Left cardiac atrium (tissue), 4 donors: ENCODE results near the gene PNLIPRP3. TPM values are rescaled to one million over a fixed set of nuclear protein-coding genes. Genes with fewer than 3 reads are reported as not detected.

Experiments
- ATAC-seq, 2 donors: fragments of 200-7000 bp; cut with Tn5 transposase; one replicate each; pipeline ENCODE4 v1.9.1; 2020; ENCODE audit warnings: mild to moderate bottlenecking in 2 of 2, moderate library complexity in 2 of 2
- DNase-seq: peaks from one replicate; pipeline ENCODE4 v3.0.0-alpha.2; 2020
- intact Hi-C, 2 donors: fragments of 100-400 bp; cut with DNase I; formaldehyde crosslinking; loops; one replicate each; pipeline versions ENCODE4 v1.14.1 to v1.15.1; 2022 to 2023
- total RNA-seq, 2 donors: library from RNA; stranded (reverse); fragmentation: NEBNext Ultra II Directional; extraction: Animal tissue kit (Norgen Biotek cat#: 25700); gene quantifications; one replicate each; pipeline ENCODE4 v1.2.1, GENCODE V29; 2021
- donor health status: DM: no; HTN: yes; CAD: no.
- donor health status: DM: no; HTN: yes; CAD: no; lungs with severe emphysema.
- donor health status: DM: yes; HTN: yes; CAD: no.
- donor health status: Dilated cardiomyopathy.

PNLIPRP3 gene
- total RNA-seq, 2 donors from 2014 or later: not detected

DNA sequence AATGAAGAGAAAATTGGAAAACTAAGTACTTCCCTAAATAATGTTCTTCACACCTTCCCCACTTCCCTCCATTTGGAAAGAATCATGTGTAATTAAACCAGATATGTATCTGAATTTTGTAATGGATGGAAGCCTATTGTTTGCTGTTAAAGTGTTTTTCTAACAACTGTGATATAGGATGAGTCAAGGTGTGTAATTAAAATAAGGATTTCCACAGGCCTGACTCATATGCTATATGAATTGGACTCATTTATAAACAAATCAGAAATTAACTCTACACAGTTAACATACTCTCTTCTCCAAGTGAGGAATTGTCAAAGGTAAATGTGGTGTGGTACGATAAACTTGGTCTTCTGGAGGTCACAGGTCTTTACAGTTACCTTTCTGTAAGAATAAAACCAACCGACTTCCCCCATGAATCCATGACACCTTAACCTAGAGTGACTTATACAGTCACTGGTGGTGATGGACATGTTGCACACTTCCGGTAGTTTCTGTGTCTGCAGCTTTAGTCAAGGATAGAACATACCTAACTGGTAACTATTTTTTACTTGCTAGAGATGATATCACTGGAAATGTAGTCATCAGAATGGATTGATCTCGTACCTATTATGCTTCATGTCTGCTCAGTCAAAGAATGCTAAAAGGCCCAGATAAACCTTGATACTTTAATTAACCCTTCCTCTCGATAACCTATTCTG, 12.8 kb downstream of the PNLIPRP3 start:
- DNase-seq (no peak), ATAC-seq (no peak)
- intact Hi-C loops: no loop called here

DNA sequence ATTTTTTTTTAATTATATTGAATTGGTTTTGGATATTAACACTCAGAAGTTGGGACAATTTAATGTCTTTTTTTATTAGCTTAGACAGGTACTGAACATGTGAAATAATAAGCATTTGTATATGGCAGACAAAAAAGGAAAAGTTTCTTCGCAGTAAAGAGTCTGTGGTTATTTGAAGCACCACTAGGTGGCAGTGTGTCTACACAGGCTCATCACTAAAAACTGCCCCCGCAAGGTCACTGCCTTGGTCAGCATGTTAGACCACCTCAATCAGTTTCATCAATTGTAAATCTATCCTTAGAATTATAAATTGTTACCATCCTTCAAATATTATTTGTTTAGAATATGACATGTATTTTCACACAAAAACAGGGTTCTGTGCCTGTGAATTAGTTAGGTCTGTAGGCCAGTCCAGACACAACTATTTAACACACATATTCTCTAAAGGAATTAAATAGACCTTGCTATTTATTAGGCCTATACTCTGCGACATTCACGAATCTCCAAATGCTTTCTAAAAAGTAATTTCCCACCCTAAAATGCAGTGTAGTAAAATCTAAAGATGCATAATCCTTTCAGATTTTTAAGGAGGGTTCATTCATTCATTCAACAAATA, 17.0 kb downstream of the PNLIPRP3 start:
- intact Hi-C loops: no loop called here
- no peak for DNase-seq
- ATAC-seq: no peak

DNA sequence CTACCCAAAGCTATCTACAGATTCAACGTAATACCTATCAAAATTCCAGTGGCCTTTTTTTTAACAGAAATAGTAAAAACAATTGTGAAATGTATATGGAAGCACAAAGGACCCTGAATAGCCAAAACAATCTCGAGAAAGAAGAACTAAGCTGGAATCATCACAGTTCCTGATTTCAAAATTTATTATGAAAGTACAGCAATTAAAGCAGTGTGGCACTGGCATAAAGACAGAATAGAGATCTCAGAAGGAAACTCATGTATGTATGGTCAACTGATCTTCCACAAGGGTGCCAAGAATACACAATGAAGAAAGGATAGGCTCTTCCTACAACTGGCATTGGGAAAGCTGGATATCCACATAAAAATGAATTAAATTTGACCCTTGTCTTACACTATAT, 23.2 kb downstream of the PNLIPRP3 start:
- intact Hi-C loops: no loop called here
- ATAC-seq: no peak
- DNase-seq: no peak

DNA sequence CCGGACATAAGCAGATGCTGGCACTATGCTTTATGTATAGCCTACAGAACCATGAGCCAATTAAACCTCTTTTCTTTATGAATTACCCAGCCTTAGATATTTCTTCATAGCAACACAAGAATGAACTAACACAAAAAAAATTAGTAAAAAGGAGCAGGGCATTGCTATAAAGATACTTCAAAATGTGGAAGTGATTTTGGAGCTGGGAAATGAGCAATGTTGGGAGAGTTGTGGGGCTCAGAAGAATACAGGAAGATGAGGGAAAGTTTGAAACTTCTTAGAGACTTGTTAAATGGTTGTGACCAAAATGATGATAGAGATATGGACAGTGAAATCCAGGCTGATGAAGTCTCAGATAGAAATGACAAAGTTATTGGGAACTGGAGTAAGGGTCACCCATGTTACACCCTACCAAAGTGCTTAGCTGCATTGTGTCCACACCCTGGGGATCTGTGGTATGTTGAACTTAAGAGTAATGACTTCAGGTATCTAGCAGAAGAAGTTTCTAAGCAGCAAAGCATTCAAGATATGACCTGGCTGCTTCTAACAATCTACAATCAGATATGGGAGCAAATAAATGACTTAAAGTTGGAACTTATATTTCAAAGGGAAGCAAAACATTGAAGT, 24.2 kb downstream of the PNLIPRP3 start:
- no peak for DNase-seq

DNA sequence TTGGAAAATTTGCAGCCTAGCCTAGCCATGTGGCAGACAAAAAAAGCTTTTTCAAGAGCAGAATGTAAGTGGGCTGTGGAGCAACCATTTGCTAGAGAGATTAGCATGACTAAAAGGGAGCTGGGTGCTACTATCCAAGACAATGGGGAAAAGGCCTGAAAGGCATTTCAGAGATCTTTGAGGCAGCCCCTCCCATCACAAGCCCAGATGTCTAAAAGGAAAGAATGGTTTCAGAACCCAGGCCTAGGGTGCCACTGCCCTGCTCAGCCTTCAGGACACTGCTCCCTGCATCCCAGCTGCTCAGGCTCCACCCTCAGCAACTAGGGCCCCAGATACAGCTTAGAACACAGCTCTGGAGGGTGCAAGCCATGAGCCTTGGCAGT, 24.7 kb downstream of the PNLIPRP3 start:
- ATAC-seq (no peak), DNase-seq (no peak)
- intact Hi-C loops: no loop called here

More for the DNA sequence above, 24.2 kb downstream of the PNLIPRP3 start:
- ATAC-seq: no peak
- intact Hi-C loops: no loop called here

DNA sequence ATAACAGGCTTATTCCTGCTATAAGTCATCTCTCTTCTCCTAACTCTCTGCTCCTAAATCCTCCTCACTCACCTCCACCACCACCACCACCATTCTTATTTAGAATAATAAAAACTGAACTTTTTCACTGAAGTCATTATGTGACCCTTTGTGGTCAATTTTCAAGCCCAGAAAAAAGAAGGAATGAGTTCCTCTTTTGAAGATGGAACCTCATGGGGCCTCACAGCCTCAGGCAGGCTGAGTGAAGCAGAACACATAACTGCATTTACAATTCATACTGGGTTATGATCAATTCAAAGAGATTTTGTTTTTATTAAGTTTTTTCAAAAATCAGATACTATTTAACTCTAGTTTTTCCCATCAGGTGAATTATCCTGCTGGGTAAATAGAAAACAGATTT, 29.8 kb downstream of the PNLIPRP3 start:
- ATAC-seq (no peak), DNase-seq (no peak)
- intact Hi-C loops: no loop called here

DNA sequence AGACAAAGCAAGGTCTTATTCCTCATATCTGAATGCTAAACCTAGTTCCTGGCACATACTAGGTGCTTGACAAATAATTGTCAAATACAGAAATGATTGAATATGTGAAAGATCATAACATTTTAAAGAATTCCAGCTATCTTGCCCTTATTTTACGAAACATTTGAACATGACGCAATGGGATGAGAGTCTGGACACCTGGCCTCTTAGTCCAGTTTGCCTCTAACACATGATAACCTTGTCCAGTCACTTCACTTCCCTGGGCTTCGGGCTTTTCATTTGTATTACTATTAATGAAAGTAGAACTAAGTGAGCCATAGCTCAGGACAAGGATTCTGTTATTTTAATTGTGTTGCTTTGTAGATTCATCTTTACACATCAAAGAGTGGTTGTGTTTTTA, 32.6 kb downstream of the PNLIPRP3 start:
- no peak for DNase-seq
- ATAC-seq: no peak
- intact Hi-C loops: no loop called here

DNA sequence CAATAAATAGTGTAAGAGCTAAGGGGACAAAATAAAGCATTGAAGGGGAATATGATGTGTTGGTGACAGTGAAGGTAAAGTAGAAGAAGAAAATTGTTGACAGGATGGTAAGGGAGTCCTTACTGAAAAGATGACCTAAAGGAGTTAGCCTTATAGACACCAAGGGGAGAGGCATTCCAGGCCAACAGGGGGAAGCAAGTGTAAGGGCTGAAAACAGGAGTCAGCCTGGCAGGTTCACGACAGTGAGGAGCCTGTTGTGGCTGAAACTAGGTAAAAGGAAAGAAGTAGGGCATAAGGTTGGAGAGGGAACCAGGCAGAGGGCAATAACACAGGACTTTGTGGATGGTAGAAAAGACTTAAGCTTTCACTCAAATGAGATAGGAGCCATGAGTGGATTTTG, 34.0 kb downstream of the PNLIPRP3 start:
- no peak for ATAC-seq
- intact Hi-C loops: no loop called here
- DNase-seq: no peak

DNA sequence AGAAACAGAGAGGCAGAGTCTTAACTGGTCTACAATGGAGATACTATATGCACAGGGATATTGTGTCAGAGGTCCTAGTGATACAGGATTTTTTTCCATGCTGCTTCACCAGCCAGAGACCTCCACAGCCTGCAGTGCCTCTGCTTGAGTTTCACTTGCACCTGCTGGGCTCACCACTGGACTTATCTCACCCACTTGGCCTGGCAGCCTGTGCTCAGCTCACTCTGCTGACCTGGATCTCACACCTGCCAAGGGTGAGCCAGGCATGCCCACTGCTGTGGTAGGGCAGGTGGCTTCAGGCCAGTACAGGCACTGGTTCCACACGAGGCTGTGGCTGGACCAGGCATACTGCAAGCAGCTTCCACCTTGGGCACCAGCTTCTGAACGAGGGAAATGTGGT, 36.6 kb downstream of the PNLIPRP3 start:
- DNase-seq (no peak), ATAC-seq (no peak)
- intact Hi-C loops: no loop called here

DNA sequence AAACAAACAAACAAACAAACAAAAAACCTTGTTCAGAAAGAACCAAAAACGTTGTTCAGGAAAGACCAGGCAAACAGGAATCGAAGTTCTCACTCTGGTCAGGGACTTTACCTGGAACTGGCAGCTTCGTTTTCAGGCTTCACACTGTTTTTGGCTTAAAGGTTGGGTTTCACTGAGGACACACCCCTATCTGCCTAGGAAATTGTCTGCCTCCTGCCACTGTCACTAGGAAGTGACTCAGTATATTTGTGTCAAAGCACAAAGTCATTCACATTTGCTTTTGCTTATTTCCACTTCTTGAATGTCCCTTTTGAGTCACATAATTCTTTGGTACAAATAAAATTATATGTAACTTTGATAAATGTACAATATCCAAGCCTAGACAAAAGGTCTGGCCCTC, 37.9 kb downstream of the PNLIPRP3 start:
- ATAC-seq: no peak
- no peak for DNase-seq
- intact Hi-C loops: no loop called here

DNA sequence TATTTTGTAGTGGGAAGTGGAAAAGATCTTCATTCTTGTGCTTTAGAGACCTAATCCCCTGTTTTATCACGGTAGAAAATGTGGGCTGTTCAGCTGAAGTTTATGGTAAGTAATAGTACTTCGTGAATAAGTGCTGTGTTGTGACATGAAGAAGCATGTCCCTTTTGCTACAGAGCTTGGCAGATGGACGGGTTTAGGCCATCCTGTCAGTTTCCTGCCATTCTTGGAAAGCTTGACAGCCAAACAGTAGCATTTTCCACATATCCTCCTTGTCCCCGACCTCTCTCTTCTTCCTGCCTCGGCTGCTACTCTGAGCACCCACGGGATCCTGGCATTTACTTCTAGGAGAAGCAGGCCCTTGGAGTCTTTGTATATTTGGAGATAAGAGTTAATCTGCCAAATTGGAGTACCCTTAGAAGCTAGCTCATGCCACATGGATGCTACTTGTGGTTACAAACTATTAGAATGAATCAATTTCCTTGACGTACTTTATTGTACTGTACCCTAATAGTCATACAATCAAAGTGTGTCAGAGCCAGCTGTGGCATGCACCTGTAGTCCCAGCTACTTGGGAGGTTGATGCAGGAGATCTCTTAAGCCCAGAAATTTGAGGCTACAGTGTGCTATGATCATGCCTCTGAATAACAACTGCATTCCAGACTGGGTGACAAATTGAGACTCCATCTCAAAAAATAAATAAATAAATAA, 39.2 kb downstream of the PNLIPRP3 start:
- DNase-seq (no peak), ATAC-seq (no peak)

DNA sequence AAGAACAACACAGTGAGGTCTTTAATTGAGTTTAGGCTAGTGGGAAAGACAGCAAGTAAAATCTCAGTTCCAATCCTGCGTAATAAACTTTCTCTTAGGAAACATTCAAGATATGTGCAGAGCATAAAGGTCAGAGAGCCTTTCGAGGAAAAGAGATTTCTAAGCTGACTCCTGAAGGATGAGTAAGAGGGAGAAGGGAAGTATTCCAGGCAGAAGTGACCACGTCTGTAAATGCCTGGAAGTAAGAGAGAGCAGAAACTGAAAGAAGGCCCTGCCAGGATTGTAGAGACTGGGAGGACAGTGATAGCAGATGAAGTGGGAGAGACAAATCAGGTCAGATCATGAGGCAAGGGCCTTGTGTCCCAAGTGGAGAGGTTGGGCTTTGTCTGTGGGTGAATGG, 41.8 kb downstream of the PNLIPRP3 start:
- ATAC-seq (no peak), DNase-seq (no peak)
- intact Hi-C loops: no loop called here

More for the DNA sequence above, 39.2 kb downstream of the PNLIPRP3 start:
- intact Hi-C loops: no loop called here

DNA sequence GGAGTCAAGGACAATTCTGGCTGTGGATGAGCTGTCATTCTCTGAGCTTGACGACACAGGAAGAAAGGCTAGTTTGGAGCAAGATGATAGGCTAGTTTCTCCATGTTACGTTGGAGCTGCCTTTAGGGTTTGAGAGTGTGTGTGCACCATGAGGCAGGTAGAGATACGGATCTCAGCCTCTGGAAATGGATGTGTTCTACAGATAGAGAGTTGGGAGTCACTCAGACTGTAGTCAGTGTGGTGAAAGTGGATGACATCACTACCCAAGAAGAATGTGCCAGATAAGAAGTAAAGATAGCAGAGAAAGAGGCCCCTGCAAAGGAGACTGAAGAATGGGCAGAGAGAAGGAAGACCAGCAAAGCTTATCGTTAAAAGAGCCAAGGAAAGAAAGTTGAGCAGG, 42.4 kb downstream of the PNLIPRP3 start:
- no peak for DNase-seq
- ATAC-seq: no peak
- intact Hi-C loops: no loop called here

DNA sequence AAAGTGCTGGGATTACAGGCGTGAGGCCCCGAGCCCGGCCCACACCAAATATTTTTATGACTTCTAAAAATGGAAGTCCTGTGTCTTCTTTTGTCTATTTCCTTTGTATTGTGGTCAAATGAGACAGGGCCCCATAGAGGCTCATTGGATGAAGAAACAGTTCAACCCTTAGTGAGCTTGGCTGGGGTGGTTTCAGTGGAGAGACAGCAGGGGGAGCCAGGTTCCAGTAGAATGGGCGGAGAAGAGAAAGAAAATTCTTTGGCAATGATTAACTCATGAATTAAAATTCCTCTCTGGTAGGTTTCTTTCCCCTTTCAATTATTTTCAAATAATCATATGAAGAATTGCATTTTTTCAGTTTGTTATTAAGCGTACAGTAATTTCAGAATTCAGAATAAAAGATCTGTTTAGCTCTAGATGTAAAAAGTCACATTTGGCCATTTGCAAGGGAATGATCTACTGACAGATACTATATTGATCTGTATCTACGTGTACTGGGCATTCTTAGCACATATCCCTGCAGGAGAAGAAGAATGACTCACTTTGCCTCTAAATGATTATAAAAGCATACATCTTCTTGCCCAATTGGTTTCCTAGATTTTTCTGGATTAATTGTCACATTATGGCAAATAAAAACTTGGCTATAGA, 43.2 kb downstream of the PNLIPRP3 start:
- ATAC-seq (no peak), DNase-seq (no peak)
- intact Hi-C loops: no loop called here

DNA sequence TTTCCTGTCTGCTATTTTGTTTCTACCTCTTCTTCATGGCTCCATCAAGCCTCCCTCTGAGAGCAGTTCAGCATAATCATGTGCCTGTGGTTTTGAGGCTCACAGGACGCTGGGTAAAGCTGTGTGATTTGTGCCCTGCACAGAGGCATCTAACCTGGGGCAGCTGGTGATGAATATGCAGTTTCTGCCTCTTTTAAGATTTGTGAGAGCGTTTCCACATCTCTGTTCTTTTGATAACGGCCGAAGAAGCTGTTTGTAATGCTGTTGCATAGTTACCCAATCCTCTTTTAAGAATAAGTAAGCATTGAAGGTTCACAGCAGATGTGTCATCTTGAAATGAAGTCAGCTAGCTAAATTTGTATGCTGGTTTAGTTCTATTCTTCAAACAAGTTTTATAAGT, 45.2 kb downstream of the PNLIPRP3 start:
- DNase-seq: no peak
- intact Hi-C loops: no loop called here
- peak in 1 of 2 donors; percentile 56 for ATAC-seq

DNA sequence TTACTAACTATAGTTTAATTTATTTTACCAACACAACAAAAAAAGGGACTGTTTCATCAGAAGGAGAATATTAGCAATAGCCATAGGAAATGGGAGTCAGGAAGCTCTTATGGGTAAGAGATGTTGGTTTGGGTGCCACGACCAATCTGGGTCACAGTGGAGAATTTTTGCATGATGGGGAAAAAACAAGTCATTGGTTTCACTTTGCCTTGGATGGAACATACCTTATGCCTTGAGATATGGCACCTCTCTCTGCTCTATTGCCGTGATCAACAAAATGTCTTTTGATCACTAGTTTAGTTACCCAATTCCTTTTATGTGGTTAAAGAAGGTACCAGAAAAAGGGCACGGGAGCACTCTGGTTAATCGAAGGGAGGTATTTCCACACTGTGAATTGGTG, 48.2 kb downstream of the PNLIPRP3 start:
- intact Hi-C loops: no loop called here
- ATAC-seq (no peak), DNase-seq (no peak)

DNA sequence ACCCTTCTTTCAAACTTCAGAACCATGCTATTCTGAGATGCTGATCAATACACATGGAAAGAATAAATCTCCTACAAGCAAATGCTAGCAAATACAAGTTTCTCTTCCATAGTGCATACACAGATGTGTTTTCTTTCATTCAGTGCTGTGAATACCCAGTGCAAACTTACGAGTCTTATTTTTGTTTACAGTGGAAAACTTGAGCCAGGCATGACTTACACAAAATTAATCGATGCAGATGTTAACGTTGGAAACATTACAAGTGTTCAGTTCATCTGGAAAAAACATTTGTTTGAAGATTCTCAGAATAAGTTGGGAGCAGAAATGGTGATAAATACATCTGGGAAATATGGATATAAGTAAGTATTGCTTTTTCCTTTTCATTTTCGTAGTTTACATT, 48.8 kb downstream of the PNLIPRP3 start:
- ATAC-seq (no peak), DNase-seq (no peak)

DNA sequence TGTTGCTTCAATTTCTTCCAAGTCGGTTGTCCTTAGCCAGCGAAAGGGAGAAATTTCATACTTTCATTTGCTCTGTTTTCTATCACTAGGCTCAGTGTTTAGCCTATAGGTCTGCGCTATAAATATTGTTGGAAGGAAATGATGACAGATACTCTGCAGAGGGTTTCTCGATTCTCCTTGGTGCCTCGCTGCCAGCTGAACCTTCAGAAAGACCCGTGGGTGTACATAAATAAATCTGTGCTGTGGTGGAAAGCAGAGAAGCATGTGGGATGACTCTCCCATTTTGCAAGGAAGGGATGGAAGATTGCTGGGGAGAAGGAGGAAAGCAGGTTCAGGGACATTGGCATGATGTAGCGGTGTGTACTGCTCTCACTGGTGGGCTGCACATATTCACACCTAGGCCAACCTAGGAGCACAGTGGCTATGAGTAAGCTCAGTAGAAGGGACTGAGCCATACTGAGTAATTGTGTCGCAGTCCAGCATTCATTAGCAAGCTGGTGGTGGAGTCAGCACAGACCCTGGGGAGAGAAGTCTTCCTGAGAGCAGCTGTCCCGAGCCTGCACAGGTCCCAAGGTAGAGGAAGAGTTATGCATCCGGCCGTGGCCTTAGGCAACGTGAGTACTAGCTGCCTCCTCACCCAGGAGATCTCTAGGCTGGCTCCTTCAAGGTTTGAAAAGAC, 50.5 kb downstream of the PNLIPRP3 start:
- DNase-seq: no peak
- intact Hi-C loops: no loop called here
- no peak for ATAC-seq

More for the DNA sequence above, 48.8 kb downstream of the PNLIPRP3 start:
- intact Hi-C loops: no loop called here

DNA sequence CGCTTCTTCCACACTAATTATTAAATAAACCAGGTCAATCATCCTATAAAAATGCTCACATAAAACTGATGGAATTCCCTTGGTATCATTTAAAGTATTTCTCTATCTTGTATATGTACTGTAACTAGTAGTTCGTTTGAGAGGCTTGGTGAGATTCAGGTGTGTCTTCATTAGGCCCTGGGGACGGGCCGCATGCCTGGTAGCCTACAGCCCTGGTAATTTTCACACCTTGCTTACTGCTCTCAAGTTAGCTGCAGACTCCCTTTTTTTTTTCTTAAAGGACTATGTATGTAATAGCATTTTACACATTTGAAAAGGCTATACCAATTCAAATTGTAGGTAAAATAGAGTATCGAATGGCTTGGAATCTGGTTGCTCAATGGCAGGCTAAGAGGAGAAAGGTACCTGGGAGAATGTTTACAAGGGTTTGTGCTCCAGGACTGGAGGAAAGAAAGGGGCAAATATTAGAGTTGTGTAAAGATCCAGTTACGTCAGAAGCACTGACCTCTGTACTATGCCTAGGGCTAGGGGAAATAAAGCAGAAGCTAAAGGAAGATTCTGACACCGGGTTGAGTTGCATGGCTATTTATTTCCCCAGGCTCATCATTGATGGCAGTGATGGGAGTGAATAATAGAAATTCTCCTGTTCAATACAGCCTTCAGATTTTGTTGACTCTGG, 59.3 kb downstream of the PNLIPRP3 start:
- DNase-seq: no peak
- intact Hi-C loops: no loop called here
- ATAC-seq: no peak
